Inflammatory macrophage treated with lipopolysaccharide for 4 hours (primary cell): ENCODE measurements around the gene ZCCHC3.

Experiments used
- DNase-seq: peaks from one replicate; pipeline ENCODE4 v3.0.0-alpha.2; 2020

ZCCHC3 gene

DNA sequence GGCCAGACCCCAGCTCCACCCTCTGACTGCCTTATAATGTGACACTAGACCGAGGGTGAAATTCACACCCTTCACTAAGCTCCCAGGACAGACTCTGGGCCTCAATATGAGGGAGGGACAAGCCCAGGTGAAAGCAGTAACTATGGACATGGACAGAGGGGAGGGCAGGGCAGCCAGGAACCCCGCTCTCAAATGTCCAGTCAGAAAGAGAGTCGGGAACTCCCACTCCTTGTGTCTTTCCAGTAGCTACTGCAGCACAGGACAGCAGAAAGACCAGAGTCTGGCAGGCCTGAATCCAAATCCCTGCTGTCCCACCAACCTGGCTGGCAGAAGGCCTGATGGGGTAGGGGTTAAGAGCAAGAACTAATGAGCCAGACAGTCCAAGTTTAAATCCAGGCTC lies 13.2 kb upstream of the ZCCHC3 start:
- DNase-seq = no peak

DNA sequence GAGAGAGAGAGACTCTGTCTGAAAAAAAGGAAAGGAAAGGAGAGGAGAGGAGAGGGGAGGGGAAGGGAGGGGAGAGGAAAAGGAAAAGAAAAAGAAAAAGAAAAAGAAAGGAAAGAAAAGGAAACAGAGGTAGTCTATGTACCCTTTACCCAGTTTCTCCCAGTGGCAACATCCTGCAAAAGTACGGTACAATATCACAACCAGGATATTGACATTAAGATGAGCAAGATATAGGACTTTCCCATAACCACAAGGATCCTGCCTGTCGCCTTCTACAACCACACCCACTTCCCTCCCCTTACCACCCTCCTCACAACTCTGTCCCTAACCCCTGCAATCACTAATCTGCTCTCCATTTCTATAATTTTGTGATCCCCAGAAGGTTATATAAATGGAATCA lies 10.9 kb upstream of the ZCCHC3 start:
- peak; percentile 47 for DNase-seq

DNA sequence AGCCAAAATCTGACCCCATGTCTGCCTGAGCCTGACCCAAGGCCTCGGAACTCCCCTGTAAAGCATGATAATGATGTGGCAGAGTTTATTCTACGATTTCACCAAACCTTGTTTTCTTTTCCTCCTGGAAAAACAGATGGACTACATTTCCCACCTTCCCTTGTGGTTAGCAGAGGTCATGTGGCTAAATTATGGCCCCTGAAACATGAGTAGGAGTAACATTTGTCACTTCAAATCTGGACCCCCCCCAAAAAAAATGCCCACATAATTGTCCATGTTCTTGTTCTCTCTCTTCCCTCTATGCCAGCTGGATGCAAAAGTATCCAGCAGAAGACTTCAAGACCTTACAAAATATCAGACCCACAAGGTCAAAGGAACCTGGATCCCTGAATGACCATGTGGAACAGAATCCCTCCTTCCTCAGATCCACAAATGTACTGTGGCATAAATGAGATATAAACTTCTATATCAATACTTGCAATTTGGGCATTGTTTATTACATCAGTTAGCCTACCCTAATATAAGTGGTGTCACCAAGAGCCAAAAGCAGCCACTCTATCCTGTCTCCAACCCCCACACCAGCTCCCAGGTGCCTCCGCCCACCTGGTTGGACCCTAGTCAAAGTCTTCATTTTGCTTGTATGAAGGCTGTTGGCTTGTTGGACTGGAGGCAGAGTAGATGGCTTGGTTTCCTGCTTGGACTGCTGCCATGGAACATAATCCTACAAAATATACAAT lies 8.2 kb upstream of the ZCCHC3 start:
- DNase-seq = no peak

DNA sequence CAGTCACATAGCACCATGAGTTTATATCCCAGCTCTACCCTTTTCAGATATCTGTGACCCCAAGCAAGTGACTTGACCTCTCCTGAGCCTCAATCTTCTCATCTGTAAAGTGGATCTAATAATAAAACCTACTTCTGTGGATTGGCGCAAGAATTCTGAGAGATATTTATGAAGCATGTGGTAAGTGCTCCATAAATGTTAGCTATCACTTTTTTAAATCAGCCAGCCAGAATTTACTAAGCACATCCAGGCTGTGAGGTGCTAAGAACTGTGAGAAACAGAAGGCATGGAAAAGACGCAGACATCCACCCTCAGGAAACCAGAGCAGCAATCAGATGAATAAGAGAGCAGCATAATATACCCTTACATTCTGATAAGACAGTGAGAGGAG lies 7.7 kb upstream of the ZCCHC3 start:
- no peak for DNase-seq

DNA sequence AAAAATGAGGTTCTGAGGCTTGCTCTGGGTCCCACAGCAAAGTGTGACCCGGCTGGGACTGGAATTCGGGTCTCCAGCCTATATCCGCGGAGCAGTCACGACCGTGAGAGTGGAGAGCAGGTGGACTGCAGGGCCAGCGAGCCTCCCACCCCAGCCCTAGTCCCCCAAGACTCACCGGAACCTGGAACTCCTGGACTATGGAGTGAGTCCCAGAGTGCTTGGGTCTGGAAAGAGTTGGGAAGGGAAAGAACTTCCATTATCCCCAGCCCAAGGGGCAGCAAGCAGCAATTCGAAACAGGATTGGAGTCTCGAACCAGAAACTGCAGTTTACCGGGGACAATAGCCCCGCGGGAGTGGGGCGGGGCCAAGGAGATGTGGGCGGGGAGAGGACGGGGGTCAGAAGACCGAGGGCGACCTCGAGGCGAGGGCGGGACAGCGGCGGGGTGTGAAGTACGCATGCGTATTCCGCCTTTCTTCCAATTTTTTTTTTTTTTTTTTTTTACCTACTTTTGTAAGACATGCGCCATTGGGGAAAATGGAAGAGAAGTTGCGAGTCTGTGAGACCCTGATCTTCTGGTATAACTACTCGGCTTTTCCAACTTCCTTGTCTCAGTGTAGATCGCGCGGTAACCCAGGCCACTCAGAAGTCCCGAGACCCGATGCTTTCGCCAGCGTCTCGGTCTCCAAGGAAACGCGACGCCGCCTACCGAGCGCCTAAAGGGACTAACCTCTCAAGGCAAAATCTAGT lies 7.1 kb upstream of the ZCCHC3 start, which contains the start of gene C20orf96:
C20orf96 (minus strand) TSS at position 667 of the 748 bp plus-strand sequence; CDS start at position 527, 140 bp downstream.
- DNase-seq = peak; percentile 95

DNA sequence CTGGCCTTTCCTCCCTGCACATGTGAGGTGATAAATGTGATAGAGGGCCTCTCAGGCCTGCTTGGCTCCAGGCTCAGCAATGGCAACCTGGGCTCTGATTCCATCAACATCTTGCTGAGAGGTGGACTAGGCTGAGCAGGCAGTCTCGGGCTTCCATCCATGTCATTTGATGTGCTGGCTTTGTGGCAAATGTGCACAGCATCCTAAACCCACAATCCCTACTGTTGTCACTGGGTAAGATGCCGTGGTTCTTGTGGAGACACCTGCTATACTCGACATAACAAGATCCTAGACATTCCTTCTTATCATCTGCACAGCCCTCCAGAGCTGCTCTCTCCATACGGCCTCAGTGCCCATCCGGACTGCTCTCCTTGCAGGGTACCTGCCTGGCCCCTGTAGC lies 2.8 kb upstream of the ZCCHC3 start:
- DNase-seq = no peak

DNA sequence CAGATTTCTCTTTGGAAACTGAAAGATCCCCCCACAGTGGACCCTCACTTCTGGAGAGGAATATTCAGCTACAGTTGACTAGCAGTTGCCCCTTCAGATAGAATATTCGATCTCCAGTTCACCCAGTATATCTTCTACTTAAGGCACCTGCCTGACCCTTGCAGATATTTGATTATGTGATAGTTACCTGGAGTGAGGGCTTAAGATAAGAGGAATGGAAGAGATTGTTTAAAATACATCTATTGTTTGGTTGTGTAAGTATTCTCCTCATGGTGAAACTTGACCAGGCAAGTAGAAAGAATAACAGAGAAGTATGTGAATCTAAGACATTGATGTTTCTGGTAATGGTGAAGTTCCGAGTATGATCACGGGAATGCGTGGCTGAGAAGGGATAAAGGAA lies 1.6 kb upstream of the ZCCHC3 start:
- DNase-seq = no peak

DNA sequence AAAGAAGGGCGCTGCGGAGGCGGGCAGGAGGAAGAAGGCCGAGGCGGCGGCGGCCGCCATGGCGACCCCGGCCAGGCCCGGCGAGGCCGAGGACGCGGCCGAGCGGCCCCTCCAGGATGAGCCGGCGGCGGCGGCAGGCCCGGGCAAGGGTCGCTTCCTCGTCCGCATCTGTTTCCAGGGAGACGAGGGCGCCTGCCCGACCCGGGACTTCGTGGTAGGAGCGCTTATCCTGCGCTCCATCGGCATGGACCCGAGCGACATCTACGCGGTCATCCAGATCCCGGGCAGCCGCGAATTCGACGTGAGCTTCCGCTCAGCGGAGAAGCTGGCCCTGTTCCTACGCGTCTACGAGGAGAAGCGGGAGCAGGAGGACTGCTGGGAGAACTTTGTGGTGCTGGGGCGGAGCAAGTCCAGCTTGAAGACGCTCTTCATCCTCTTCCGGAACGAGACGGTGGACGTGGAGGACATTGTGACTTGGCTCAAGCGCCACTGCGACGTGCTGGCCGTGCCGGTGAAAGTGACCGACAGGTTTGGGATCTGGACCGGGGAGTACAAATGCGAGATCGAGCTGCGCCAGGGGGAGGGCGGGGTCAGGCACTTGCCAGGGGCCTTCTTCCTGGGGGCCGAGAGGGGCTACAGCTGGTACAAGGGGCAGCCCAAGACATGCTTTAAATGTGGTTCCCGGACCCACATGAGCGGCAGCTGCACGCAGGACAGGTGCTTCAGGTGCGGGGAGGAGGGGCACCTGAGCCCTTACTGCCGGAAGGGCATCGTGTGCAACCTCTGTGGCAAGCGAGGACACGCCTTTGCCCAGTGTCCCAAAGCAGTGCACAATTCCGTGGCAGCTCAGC lies 780 bp downstream of the ZCCHC3 start:
- DNase-seq = peak; percentile 83

DNA sequence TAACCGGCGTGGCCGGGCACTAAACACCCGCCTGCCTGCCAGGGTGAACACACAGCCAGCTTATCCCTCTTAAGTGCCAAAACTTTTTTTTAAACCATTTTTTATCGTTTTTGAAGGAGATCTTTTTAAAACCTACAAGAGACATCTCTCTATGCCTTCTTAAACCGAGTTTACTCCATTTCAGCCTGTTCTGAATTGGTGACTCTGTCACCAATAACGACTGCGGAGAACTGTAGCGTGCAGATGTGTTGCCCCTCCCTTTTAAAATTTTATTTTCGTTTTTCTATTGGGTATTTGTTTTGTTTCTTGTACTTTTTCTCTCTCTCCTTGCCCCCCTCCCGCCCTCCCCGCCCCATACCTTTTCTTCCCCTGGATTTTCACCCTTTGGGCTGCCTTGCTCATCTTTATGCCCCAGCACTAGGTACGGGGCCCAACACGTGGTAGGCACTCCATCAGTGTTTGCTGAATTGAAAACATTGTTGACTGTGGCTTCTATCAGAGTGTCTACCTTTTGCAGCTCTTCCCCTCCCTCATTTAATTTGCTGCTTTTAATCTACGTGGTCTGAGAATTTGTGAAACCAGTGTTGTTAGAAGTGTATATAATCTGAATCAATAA lies 1.5 kb downstream of the ZCCHC3 start:
- DNase-seq = peak; percentile 10

DNA sequence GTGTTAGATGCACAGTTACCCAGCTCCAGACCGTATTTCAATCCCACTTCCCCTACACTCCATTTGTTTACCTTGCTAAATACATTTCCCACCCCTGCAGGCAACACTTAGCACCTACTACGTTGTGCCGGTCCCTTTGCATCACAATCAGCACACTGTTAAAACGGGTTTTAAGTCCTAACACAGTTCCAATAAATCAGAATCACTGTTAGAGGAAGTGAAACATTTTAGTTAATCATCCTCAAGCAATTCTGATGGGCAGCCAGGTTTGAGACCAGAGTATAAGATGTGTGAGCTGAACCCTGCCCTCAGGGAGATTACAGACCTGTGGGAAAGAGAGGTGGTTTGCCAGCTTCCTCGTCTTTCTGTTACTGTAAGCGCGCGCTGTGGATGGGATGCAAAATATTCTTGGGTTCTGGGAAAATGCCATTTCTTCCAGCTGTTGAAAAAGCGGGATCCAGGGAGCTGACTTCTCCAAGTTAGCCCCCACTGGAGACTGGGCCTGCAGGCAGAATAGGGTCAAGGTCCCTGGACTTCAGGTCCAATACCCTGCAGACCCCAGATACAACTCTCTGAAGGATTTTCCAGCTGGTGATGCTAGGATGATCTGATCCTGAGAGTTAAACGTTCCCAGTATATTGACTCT lies 3.1 kb downstream of the ZCCHC3 start:
- DNase-seq = no peak

DNA sequence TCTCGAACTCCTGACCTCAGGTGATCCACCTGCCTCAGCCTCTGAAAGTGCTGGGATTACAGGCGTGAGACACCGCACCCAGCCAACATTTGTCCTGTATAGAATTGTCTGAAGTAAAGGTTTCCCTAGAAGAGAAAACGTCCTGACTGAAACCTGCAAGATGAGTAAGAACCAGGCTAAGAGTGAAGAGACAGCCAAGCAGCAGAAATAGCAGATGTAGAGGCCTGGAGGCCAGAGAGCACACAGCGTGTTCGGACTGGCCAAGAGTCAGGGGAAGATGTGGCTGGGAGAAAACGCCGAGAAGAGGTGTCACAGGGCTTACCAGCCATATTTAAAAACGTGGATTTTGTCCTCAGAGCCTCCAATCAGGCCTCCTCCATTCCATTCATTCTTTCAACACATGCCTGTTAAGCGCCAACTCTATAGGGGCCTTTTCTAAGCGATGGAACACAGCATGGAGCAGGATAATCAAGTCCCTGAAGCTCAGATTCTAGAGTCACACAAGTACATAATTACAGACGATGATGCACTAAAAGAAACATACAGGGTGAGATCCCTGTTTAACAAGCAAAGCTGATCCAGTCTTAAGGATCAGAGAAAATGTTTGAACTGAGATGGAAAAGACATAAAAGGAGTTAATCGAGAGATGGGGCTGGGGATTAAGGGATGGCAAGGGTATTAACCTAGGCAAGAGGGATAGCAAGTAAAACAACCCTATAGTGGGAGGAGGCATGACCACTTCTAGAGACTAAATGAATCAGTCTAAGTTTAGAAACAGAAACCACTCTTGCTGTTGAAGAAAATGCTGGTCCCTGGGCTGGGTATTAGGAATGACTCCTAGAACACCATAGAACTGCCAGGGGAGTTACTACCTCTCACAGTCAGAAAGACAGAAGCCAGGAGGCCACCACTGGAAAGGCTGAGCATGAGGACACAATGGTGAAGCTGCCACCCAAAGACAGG lies 4.8 kb downstream of the ZCCHC3 start:
- DNase-seq = no peak

DNA sequence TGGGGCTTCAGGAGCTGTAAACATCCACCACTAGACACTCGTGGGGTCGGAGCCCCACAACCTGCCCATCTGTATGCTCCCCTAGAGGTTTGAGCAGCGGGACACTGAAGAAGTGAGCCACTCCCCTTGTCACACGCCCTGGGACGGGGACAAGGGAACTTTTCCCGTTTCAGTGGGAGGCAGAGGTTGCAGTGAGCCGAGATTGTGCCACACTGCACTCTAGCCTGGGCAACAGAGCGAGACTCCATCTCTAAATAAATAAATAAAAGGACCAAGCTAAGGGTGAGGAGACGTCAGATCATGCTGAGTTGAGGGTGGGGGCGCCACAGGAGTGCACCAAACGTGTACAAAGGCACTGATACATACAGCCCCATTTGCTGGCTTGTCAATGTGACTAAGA lies 8.4 kb downstream of the ZCCHC3 start:
- DNase-seq = no peak

DNA sequence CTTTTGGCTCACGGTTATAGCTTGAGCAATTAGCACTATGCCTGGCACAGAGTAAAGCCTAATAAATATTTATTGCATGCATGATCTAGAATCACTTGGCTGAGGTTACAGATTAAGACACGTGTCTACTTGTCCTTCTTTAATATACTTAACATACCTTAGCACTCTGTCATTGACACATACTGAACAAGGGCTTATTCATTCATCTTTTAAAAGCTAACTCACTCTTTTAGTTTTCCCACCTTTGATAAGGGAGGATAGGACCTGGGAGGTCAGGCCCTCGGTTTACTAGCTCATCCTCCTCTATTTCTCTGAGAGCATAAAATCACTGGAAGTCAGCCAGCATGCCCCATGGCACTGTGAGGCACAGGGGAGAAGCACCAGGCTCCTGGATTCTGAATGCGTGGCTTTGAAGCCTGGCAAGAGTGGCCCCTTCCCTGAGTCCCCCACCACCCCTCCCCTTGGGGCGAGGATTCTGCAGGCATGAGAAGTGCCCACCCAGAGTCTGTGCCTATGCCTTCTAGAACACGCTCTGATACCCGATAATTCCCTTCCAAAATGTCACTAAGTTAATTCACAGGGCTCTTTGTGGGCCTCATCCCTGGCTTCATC lies 11.2 kb downstream of the ZCCHC3 start:
- no peak for DNase-seq

DNA sequence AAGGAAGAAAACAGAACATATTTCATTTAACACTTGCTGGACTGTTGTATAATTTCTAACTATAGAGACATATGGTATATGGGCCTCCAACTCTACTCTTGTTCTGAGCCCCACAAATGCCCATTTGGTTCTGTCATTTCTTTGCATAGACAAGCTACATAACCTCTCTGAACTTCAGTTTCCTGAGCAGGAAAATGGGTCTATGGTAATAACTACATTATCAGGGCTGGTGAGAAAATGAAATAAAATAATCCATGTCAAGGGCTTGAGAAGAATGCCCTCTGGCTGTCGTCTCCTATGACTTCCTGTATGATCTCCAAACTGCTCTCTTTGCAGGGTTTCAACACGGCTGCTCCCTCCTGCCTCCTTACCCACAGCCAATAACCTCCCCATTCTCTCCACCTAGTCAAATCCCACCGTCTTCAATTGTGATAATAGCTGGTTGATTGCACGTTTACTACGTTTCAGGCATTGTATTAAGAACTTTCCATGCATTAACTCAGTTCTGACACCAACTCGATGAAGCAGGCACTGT lies 12.0 kb downstream of the ZCCHC3 start:
- DNase-seq = no peak

DNA sequence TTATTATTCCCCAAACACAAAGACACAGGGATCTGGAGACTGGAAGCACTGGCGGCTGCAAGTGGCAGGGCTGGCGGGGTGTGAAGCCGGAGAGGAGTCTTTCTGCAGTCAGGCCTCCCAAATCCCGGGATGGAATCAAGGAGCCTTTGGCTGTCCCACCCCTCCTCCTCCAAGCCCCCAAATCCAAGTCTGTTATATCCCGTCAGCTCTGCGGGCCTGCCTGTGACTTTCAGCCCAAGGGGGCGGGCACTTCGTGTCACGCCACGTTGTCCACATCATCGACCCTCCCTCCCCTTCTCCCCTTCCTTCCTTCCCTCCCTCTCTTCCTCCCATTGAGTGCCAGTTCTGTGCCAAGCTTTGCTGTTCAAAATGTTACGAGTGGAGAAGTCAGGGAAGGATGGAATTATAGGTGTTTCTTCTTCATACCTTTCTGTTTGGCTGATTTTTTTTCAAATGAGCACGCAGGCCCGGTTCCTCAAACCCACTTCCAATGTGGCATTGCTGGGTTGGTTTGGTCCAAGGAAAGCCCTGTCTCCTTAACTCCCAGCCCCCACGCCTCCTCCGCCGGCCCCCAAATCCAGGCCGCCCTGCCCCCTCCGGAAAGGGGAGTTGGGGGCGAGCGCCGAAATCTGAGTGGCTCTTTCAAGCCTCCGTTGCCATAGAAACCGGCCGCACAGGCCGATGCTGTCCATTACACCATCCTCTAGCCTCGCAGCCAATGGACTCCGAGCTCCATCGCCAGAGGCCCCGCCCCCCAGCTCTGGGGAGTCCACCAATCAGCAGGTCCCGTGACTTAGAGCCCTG lies 12.7 kb downstream of the ZCCHC3 start:
- peak; percentile 88 for DNase-seq

DNA sequence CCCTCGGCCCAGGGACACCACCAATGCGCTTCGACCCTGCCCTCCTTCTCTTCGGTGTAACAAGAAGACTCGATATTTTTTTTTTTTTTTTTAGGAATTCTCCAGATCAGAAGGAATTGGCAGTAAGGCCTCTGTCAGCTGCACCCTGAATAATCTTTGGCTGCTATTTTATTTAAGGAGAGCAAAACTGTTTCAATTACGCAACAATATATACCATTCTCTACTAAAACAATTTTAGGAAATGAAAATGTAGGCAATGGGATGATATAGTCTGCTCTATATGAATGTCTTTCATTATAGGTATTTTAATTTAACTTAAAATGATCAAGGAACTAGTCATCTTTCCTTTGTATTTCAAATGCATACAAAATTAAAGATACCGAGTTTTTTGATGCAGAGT lies 13.3 kb downstream of the ZCCHC3 start:
- DNase-seq = no peak

DNA sequence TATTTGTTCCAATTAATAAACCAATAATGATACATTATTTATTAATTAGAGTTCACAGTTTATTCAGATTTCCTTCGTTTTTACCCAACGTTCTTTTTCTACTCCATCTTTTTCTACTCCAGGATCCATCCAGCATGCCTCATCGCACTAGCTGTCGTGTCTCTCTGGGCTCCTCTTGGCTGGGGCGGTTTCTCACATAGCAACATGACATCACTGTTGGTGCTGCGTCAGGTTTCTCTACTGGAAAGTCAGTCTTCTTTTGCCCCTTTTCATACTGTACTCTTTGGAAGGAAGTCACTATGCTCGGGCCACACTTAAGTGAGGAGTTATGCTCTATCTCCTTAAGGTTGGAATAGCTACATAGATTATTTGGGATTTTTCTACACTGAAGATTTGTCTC lies 14.2 kb downstream of the ZCCHC3 start:
- DNase-seq = no peak

DNA sequence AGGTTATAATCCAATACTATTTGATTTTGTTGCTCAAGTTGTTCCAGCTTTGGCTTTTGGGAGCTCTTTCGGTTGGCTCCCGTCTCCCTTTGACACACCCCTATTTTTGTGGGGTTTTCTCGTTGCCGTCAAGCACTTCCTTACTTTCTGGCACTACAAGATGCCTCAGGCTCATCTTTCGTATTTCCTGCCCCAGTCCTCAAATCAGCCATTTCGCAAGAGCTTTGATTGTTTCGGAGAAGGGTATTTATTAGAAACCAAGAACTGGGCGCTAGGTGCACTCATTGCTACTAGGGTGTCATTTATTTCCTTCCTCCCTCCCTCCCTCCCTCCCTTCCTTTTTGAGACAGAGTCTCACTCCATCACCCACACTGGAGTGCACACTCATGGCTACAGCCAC lies 14.7 kb downstream of the ZCCHC3 start:
- DNase-seq = peak; percentile 24

DNA sequence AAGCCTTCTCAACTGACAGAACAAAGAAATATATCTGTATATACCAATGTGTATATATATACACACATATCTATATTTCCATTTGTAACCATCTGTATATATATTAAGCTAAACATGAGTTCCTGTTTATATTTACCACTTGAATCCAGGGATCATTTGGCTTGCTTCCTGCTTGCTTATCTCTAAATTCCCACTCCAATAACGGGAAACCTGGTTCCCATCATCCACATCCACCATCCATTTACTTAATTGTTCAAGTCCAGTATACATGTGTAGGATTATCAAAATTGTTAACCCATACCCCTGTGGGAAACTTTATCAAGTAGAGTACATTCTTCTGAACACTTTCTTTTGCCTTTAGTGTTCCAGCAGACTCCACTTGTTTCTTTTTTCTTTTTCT lies 15.5 kb downstream of the ZCCHC3 start:
- DNase-seq = no peak

DNA sequence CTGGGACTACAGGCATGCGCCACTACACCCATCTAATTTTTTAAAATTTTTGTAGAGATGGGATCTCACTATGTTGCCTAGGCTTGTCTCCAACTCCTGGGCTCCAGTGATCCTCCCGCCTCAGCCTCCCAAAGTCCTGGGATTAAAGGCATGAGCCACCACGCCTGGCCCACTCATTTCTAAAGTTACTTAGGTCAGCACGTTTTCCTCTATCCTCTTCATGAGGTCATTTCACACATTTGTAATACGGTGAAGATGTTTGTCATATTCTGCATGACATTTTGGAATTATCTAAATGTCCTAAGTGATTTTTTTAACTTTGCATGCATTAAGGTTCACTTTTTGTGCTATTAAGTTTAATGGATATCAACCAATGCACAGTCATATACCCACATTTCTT lies 16.0 kb downstream of the ZCCHC3 start:
- DNase-seq = no peak
